GM19452 (cell line): Measurements from ENCODE around the gene LRP8.
"Not testable (repeated sequence)": the region's sequence is repeated elsewhere in the genome, so short reads cannot be mapped to it uniquely, and the experiment has no call there.

ENCODE experiments used
- ATAC-seq: cut with Tn5 transposase; IDR thresholded peaks from one replicate; pipeline ENCODE4 v1.9.1; 2021; ENCODE audit not compliant: unreplicated experiment

The LRP8 gene

DNA sequence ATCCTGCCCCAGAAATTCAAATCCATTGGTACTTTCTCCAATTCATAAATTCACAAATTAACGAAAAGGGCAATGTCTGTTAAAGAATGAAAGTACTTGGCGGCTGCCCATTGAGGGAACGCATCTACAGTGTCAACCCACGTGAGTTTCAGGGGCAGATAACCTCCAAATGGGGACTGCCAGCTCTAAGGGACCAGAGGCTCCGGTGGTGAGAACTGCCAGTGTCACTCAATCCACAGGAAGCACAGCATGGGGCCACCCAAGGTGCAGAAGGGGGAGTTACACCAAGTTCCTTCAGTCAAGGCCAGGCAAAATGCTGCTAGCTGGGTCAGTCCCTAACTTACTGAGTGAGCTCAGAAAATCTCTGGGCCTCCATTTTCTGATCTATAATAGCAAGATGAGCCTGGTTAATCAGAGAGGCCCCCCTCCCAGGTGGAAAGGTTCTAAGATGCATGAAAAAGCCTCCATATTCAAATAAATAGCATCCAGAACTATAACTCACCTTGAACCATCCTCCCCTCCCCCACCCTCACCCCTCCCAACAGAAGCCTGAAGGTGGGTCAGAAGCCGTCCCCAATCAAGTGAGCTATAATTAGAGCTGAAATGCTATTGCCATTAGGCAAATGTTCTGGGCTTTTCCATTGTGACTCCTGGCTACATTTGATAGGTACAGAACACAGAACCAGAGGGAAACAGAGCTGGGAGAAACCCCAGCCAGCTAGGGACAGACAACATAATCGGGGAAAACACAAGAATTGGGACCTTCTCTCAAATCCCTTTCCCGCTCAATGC, 41.7 kb downstream of the LRP8 start:
- no peak for ATAC-seq

DNA sequence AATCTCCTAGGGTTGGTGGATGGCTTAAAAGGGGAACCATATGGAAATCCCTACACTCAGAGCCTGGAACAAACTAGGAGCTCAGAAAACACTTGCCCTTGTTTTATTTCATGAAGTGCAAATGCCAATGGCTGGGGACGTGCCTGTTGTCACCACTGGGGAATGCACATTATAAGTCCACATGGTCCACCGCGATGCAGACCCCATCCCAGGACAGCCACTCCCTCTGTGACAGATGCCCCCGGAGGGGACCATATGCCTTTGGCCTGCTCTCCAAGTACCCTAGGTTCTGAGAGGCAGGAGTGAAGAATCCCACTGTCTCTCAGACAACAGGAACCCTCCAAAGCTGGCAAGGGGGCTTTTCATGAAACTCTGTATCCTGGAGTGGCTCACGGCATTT, 42.3 kb downstream of the LRP8 start:
- no peak for ATAC-seq

DNA sequence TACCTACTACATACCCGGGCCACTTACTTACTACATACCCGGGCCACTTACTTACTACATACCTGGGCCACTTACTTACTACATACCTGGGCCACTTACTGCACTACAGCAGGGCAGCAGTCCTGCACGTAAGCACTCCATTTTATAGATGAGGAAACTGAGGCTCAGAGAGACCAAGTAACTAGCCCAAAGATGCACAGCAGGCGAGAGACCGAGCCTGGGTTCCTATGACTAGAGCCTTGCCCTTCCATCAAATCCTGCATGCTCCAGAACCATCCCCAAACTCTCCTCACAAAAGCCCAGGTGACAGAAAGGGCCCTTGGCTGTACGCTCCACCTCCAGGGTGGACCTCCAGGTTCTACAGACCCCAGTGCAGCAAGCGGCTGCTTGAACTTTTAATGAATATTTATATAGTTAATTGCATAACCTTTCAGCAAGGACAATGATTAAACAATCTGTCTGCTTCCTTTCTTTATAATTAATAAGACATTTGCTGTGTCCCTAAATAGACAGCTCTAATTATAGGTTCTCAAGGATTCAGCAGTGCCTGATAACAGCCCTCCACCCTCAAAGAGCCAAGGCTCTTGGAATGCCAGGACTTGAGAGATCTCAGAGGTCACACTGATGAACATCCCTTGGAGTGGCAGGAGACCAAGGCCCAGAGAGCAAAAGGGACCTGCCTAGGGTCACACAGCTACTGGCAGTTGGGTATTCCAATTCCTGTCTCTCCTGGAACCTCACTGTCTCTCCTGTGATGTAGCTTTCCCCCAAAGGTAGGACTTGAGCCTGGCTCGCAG, 43.4 kb downstream of the LRP8 start:
- ATAC-seq: no peak

- not testable (repeated sequence) for ATAC-seq
Measured at GRCh38 chr1:53283156-53283555, 44.7 kb downstream of the LRP8 start.

DNA sequence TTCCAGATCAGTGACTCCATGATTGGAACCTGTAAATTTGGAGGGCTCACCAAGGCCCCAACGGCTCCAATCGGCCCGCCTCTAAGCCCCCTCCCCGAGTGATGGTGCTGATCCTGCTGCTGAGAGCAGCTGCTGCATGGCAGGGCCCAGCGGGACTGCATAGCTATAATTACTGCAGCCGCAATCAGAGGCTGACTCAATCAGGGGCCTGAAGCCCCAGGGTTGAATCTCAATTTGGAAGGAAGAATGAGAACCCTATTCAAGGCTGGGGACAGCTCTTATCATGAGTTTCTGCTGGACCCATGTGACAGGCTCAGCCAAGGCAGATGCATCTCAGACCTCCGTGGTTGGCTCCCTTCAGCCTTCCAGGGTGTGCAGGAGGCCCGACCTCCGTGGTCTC, 46.7 kb downstream of the LRP8 start:
- no peak for ATAC-seq

DNA sequence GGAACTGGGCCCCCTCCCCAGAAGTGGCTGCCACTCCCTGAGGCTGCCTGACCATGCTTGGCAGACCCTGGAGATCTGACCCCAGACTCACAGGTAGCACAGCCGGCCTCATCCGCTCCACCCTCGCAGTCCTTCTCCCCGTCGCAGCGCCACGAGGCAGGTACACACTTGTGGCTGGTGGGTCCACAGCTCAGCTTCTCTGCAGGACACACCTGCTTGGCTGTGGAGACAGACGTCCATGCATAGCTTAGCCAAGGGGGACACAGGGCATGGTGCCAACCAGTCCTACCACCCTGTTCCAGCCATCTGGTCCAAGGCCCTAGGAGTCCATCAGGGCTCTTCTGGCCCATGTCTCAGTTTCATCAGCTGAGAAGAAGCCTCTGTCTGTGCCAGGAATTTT, 47.4 kb downstream of the LRP8 start:
- no peak for ATAC-seq

DNA sequence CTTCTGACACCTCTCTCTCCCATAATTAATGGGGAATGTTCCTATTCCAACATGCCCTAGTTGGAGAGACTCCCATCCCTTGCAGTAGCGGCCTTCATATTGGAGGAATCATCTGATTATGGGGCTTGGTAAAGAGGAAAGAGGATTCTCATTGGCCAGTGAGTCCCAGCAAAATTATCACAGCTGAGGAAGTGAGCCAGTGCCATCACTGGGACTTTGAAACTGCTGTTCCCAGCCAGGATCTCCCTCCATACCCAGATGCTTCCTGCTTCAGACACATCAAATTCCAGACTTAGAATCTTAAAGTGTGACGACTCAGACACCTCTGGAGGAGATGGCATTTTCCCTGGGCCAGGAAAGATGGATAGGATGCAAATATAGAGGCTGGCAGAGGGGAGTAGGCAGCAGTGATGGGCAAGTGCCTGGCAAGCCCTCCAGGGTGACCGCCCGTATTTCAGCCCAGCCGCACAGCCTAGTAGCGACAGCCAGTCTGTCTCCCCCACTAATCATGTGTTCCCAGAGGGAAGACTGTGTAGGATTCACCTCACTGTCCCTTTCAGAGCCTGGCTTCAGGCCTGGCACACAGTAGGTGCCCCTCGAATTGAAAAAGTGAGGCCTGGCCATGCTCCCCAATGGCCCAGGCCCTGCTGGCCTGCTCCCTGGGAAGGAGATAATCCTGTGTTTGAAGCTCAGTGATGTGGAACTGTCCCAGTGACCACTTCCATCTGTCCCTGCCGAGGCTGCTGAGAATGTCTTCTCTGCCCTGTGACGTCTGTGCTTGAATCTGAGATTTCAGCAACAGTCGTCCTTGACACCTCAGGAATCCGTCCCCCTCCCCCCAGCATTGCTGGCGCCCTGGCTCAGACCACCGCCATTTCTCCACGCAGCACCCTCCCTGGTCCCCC, 48.3 kb downstream of the LRP8 start:
- no peak for ATAC-seq

- no peak for ATAC-seq
Measured at GRCh38 chr1:53278298-53278725, 49.6 kb downstream of the LRP8 start.

DNA sequence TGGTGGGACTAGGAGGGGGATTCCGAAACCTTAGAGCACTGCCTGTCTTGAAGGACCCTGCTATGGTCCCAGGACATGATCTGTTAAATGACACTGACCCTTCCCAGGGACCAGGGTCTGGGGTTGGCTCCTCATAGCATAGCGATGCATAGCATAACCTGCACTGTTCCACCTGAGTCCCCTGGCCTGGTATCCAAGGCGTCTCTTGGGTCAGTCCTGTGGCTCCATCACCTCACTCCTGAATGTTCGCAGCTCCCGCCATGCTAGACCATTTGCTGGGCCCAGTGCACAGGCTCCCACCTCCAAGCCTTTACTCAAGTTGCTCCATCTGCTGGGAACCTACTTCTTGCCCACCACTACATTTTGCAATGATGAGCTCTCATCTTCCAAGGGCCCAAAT, 50.5 kb downstream of the LRP8 start:
- ATAC-seq: no peak

DNA sequence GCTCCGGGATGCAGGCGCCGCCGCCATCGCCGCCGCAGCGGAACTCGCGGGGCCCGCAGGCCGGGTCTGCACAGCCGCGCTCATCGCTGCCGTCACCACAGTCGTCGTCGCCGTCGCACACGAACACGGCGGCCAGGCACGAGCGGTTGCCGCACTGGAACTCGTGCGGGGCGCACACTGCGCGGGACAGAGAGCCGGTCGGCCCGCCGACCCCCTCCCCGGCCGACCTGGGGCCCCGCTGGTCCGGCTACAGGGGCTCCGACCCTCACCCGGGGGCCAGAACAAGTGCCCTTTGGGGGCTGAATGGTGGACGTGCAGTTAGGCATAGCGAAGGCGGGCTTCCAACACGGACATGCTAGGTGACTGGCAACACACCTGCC, 51.0 kb downstream of the LRP8 start:
- no peak for ATAC-seq

- ATAC-seq: no peak
Measured at GRCh38 chr1:53276153-53276901, 51.5 kb downstream of the LRP8 start.

GRCh38 chr1:53275566-53275965, 52.3 kb downstream of the LRP8 start:
- ATAC-seq: no peak

GRCh38 chr1:53274541-53275185, 53.2 kb downstream of the LRP8 start:
- ATAC-seq: no peak

- no peak for ATAC-seq
Measured at GRCh38 chr1:53274026-53274425, 53.8 kb downstream of the LRP8 start.

GRCh38 chr1:53273526-53273925, 54.3 kb downstream of the LRP8 start:
- ATAC-seq: no peak

DNA sequence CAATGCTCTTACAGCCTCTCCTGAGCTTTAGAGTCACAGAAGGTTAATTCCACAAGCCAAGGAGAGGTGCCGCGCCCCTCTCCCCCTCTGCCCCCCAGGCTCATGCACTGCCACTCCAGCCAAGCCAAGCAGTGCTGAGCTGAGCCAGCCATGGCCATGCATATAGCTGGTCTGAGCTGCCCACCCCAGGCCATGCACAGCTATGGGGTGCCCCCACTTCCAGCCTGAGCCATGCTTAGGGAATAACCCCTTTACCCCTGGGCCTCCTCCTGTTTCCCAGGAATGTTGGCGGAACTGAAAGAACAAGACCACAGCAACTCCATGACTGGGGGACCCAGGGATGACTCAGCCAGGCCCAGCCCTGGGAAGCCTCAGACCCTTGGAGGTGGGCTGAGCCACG, 55.5 kb downstream of the LRP8 start:
- no peak for ATAC-seq

GRCh38 chr1:53271446-53272090, 56.3 kb downstream of the LRP8 start:
- ATAC-seq: no peak

DNA sequence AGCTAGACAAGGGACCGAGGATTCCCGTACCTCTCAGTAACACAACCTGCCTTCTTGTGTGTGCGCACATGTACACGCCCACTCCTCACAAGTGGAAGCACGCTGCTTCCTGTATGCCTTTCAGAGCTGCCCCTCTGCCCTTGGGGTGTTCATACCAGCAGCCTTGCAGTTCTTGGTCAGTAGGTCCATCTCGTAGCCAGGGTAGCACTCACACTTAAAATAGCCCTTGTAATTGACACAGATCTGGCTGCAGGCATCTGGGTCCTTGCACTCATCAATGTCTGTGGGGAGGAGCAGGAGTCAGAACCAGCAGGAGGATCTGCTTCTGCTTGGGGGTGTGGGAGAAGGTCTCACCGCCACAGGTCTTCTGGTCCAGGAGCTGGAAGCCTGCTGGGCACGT, 57.0 kb downstream of the LRP8 start:
- ATAC-seq: no peak

- ATAC-seq: no peak
Measured at GRCh38 chr1:53270107-53270506, 57.8 kb downstream of the LRP8 start.

DNA sequence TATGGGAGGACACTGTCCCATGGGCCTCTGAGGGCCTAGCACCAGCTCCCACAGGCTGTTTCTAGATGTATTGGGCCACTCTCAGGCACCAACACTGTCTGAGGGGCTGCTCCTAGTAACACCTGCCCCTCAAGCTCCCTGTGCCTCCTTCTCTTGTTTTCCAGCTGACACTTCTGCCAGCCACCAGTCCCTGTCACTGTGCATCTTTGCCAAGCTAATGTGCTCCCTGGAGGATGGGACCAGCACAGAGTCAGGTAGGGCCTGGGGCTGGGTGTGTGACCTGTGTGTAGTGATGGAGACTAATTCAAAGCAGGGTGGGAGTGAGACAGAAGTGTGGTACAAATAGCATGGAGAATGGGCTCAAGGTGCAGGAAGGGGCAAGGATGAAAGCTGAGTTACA, 60.1 kb downstream of the LRP8 start:
- ATAC-seq: no peak
